Measurements from ENCODE around the gene PUM2.
"Not testable (repeated sequence)": the region's sequence is repeated elsewhere in the genome, so short reads cannot be mapped to it uniquely, and the experiment has no call there.

Gene PUM2

GRCh38 chr2:20382965-20383810 is 32.5 kb upstream of the PUM2 start:
- FAIRE-seq (no peak), DNase-seq (ENCODE audit: insufficient read length) (no peak)
- TF ChIP-seq TAF1 (IDR thresholded peaks at IDR 0.05; ENCODE audit: borderline replicate concordance, low read depth, low read length) (no peak), POLR2A (IDR thresholded peaks at IDR 0.05; ENCODE audit: low read depth, low read length) (no peak), POLR2AphosphoS5 (IDR thresholded peaks at IDR 0.05; ENCODE audit: low read depth, low read length) (no peak)

- FAIRE-seq: no peak
- no peak for DNase-seq (ENCODE audit: insufficient read length)
- TF ChIP-seq POLR2A (IDR thresholded peaks at IDR 0.05; ENCODE audit: low read depth, low read length) (no peak), POLR2AphosphoS5 (IDR thresholded peaks at IDR 0.05; ENCODE audit: low read depth, low read length) (no peak), TAF1 (IDR thresholded peaks at IDR 0.05; ENCODE audit: borderline replicate concordance, low read depth, low read length) (no peak)
Measured at GRCh38 chr2:20381457-20381856, 30.8 kb upstream of the PUM2 start.

GRCh38 chr2:20378891-20379519 is 28.4 kb upstream of the PUM2 start:
- no peak for DNase-seq (ENCODE audit: insufficient read length)
- TF ChIP-seq POLR2A (IDR thresholded peaks at IDR 0.05; ENCODE audit: low read depth, low read length) (no peak), TAF1 (IDR thresholded peaks at IDR 0.05; ENCODE audit: borderline replicate concordance, low read depth, low read length) (no peak), POLR2AphosphoS5 (IDR thresholded peaks at IDR 0.05; ENCODE audit: low read depth, low read length) (no peak)
- no peak for FAIRE-seq

- FAIRE-seq: no peak
- no peak for DNase-seq (ENCODE audit: insufficient read length)
- no peak for TF ChIP-seq POLR2A (IDR thresholded peaks at IDR 0.05; ENCODE audit: low read depth, low read length)
- TF ChIP-seq POLR2AphosphoS5 (IDR thresholded peaks at IDR 0.05; ENCODE audit: low read depth, low read length): no peak
- TF ChIP-seq TAF1 (IDR thresholded peaks at IDR 0.05; ENCODE audit: borderline replicate concordance, low read depth, low read length): no peak
Measured at GRCh38 chr2:20378341-20378740, 27.7 kb upstream of the PUM2 start.

- no peak for DNase-seq (ENCODE audit: insufficient read length)
- no peak for FAIRE-seq
Measured at GRCh38 chr2:20377741-20378140, 27.1 kb upstream of the PUM2 start.

GRCh38 chr2:20374982-20375381 is 24.3 kb upstream of the PUM2 start:
- FAIRE-seq; DNase-seq (ENCODE audit: insufficient read length): not testable (repeated sequence)

More at GRCh38 chr2:20377741-20378140, 27.1 kb upstream of the PUM2 start:
- TF ChIP-seq TAF1 (IDR thresholded peaks at IDR 0.05; ENCODE audit: borderline replicate concordance, low read depth, low read length) (no peak), POLR2AphosphoS5 (IDR thresholded peaks at IDR 0.05; ENCODE audit: low read depth, low read length) (no peak), POLR2A (IDR thresholded peaks at IDR 0.05; ENCODE audit: low read depth, low read length) (no peak)

GRCh38 chr2:20372896-20373640 is 22.4 kb upstream of the PUM2 start:
- no peak for TF ChIP-seq TAF1 (IDR thresholded peaks at IDR 0.05; ENCODE audit: borderline replicate concordance, low read depth, low read length)
- DNase-seq (ENCODE audit: insufficient read length) (no peak), FAIRE-seq (no peak)

GRCh38 chr2:20371323-20372025 is 20.8 kb upstream of the PUM2 start:
- no peak for DNase-seq (ENCODE audit: insufficient read length)
- peak; percentile 53 for FAIRE-seq
- TF ChIP-seq TAF1 (IDR thresholded peaks at IDR 0.05; ENCODE audit: borderline replicate concordance, low read depth, low read length) (no peak), POLR2AphosphoS5 (IDR thresholded peaks at IDR 0.05; ENCODE audit: low read depth, low read length) (no peak), POLR2A (IDR thresholded peaks at IDR 0.05; ENCODE audit: low read depth, low read length) (no peak)

- TF ChIP-seq POLR2AphosphoS5 (IDR thresholded peaks at IDR 0.05; ENCODE audit: low read depth, low read length) (no peak), POLR2A (IDR thresholded peaks at IDR 0.05; ENCODE audit: low read depth, low read length) (no peak), TAF1 (IDR thresholded peaks at IDR 0.05; ENCODE audit: borderline replicate concordance, low read depth, low read length) (no peak)
- FAIRE-seq: no peak
- no peak for DNase-seq (ENCODE audit: insufficient read length)
Measured at GRCh38 chr2:20370191-20370590, 19.5 kb upstream of the PUM2 start.

GRCh38 chr2:20369366-20369765 is 18.7 kb upstream of the PUM2 start:
- FAIRE-seq (no peak), DNase-seq (ENCODE audit: insufficient read length) (no peak)
- TF ChIP-seq POLR2A (IDR thresholded peaks at IDR 0.05; ENCODE audit: low read depth, low read length) (no peak), TAF1 (IDR thresholded peaks at IDR 0.05; ENCODE audit: borderline replicate concordance, low read depth, low read length) (no peak), POLR2AphosphoS5 (IDR thresholded peaks at IDR 0.05; ENCODE audit: low read depth, low read length) (no peak)

GRCh38 chr2:20368706-20369105 is 18.1 kb upstream of the PUM2 start:
- DNase-seq (ENCODE audit: insufficient read length): no peak
- no peak for FAIRE-seq
- TF ChIP-seq POLR2A (IDR thresholded peaks at IDR 0.05; ENCODE audit: low read depth, low read length) (no peak), POLR2AphosphoS5 (IDR thresholded peaks at IDR 0.05; ENCODE audit: low read depth, low read length) (no peak), TAF1 (IDR thresholded peaks at IDR 0.05; ENCODE audit: borderline replicate concordance, low read depth, low read length) (no peak)

GRCh38 chr2:20367929-20368328 is 17.3 kb upstream of the PUM2 start:
- not testable (repeated sequence) for FAIRE-seq; DNase-seq (ENCODE audit: insufficient read length)

Data from GM12892 (cell line).